ENCODE results near the gene LCN6.
"Not testable (repeated sequence)": the region's sequence is repeated elsewhere in the genome, so short reads cannot be mapped to it uniquely, and the experiment has no call there.

GRCh38 chr9:136785565-136786355 lies 37.4 kb upstream of the LCN6 start:
- TF ChIP-seq, protein P1, sequence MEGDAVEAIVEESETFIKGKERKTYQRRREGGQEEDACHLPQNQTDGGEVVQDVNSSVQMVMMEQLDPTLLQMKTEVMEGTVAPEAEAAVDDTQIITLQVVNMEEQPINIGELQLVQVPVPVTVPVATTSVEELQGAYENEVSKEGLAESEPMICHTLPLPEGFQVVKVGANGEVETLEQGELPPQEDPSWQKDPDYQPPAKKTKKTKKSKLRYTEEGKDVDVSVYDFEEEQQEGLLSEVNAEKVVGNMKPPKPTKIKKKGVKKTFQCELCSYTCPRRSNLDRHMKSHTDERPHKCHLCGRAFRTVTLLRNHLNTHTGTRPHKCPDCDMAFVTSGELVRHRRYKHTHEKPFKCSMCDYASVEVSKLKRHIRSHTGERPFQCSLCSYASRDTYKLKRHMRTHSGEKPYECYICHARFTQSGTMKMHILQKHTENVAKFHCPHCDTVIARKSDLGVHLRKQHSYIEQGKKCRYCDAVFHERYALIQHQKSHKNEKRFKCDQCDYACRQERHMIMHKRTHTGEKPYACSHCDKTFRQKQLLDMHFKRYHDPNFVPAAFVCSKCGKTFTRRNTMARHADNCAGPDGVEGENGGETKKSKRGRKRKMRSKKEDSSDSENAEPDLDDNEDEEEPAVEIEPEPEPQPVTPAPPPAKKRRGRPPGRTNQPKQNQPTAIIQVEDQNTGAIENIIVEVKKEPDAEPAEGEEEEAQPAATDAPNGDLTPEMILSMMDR (optimal IDR thresholded peaks at IDR 0.05 in 1 of 3, IDR thresholded peaks at IDR 0.05 in 1 of 3, conservative IDR thresholded peaks at IDR 0.05 in 1 of 3; ENCODE audit: extremely low read depth in 1 of 3, insufficient read depth in 2 of 3, low read length in 3 of 3): not testable (repeated sequence)
- not testable (repeated sequence) for TF ChIP-seq EZH2 (IDR thresholded peaks at IDR 0.05; ENCODE audit: low read length)
